COLO668 (cell line): Measurements from ENCODE around the gene CDC7.
"Not testable (repeated sequence)": the region's sequence is repeated elsewhere in the genome, so short reads cannot be mapped to it uniquely, and the experiment has no call there.

Experiments
- DNase-seq: peaks from one replicate; lab custom pipeline; 2025; ENCODE audit not compliant: unreplicated experiment; lab: John Stamatoyannopoulos, UW

CDC7 gene

DNA sequence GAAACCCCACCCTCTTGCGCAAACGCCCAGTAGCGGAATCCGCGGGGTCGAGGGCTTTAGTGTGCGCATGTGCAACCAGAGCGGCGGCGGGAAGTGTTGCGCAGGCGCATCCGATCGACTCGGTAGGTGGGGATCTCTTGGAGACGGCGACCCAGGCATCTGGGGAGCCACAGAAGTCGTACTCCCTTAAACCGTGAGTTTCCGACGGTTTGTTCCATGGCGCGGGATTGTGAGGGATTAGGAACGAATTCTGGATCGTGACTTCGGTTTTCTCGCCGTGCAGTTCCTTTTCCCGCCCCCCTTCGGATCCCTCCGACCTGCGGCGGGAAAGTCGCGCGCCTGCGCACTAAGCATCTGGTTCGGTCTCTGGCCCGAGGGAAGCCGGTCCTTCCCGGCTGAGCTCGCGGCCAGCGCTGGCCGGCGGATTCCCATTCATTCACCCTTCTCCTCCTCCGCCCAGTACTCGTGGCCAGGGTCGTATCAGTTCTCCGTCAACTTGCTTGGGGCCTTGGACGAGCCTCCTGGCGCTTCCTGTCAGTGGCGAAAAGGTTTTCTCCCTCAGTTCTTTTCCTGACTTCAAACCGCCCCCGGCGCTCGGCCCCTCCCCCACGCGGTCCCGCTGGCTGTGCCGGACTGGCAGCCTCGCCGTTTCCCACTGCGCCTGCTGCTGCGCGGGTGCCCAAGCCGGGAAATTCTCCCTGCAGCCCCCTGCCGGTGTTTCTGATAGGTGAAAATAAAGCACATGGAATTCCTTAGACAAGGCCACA is at the start of gene CDC7:
CDC7 (plus strand) TSS at position 96 of the 767 bp plus-strand sequence. CDS start 866 bp downstream, outside the sequence.
- DNase-seq, result peak; percentile 95

DNA sequence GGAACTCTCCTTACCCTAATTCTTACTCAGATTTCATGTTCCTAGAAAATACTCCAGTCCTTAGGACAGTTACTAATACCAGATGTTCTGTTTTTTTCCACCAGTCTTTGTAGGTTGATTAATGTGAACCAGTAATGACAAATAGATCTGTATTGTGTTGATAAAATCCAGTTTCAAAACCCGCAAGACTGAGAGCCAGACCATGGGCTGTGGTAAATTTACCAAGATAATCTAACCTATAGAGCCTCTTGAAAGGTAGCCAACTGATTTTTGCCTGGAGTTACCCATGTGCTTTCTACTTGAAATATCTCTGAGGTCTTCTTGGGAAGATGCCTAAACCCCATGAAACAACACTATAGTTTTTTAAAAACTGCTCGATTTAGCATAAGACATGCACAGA is 46.5 kb upstream of the CDC7 start:
- no peak for DNase-seq

DNA sequence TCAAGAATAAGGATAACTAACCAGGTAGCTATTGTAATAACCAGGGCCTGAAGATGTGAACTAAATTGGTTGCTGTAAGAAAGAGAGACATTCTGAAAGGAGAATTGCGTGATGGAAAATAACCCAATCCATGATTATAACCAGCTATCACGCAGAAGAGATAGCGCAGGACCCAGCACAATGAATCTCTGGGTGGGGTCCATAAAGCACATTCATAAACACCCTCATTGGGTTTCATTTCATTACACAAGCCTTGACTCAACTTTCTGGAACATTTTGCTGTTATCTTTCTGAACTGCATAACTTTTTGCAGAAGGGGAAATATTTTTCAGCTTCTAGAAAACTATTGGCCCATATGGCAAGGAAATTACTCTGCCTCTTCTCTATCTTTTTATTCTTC is 45.3 kb upstream of the CDC7 start:
- no peak for DNase-seq

DNA sequence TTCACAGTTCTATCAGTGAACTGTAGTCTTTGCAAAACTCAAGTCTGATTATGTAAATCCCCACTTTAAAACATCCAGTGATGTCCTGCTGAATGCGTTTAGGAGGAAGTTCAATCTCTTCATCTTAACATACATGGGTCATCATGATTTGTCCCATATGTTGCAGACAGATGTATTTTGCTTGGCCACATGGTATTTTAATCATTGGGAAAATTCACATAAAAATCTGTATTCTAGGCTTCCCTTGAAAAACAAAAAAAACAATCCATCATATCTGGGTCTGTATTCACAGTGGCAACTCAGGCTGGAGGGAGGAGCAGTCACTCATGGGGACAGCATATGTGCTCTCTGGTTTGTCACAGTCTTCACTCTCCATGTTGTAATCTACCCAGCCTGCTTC is 44.8 kb upstream of the CDC7 start:
- DNase-seq, result no peak

DNA sequence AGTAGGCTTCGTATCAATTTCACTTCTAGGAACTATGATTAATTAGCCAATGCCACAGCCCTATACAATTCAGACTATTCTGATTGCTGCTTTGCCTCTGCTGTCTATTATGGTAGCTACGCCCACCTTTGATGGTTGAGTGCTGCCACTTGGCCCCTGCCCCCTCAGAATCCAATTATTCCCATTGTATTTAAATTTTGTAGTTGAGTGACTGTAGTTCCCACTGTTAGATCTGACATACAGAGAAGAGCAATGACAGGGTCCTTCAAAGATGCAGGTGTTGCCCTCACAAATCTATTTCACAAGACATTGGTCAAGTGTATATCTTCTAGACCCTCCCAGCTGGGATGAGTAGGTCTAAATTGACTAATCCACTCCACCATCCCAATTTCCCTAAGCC is 35.3 kb upstream of the CDC7 start:
- DNase-seq, result not testable (repeated sequence)

DNA sequence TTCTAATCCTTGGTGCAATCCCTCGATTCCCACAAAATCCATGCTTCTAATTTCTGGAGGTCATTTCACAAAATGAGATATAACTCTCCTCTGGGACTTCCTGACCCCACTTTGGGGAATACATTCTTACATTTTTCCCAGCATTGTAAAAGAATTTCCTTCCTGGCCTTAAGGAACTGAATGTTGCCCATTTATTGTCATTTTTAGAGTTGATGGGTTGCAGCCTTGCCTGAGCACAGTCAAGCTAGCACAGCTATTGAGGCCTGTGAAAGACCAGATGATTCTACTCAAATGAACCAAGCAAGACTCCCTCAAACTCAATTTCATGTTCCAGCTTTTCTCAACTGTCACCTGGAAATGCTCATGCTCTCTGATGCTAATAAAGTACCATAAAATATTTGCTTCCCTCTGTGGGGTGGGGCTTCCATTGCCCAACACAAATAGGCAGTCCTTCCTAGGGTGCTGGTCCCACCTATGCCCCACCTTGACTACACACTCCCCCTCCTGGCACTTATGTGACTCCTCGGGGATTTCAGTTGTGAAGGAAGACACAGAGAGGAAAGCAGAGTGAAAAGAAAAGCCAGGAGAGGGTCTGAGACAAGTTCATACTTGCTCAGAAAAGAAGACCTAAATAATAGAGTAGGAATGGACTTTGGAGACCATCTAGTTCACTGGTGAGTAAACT is 24.0 kb upstream of the CDC7 start:
- DNase-seq, result no peak

DNA sequence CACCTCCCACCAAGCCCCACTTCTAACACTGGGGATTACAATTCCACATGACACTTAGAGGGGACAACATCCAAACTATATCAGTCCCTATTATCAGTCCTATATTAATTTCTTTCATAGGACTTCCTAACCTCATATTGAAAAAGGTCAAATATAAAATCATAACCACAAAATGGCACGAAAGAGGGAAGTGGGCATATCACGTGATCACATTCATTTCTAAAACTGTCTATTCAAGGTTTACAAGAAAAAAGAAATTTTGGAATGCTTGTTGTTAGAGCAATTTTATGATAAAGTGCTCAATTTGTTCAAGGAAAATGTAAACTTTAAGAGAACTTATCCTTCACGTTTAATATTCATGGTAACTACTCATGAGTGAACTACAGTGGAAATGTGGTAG is 13.2 kb upstream of the CDC7 start:
- DNase-seq, result no peak

DNA sequence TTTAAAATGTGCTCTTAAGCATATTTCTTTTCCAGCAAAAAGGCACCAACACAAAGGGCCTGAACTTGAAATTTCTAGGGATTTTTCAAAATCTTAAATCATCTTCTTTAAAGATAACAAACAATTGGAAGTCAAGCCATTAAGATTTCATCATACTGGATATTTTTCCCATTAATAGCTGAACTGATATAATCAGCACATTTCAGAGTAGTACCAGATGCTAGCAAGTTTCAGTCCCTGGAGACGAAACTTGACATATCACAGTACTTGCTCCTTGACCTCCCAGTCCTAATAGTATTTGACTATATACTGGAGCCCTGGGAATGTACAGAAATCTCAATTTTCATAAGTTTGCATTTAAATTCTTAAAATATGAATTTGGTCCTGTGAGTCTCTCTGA is 10.2 kb upstream of the CDC7 start:
- DNase-seq, result no peak

DNA sequence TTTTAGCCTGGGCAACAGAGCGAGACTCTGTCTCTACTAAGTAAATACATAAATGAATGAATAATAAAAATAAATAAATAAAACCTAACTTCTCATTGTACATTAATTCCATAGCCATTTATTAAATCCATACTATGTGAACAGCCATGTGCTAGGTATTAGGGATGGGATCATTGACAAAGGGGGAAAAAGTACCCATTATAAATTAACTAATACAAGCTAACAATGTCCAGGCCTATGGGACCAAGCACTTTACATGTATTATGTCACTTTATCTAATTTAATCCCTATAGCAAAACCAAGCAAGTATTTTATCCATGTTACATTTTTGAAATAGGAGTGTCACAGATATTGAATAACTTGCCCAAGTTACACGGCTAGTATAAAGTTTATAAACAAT is 2.6 kb upstream of the CDC7 start:
- no peak for DNase-seq

DNA sequence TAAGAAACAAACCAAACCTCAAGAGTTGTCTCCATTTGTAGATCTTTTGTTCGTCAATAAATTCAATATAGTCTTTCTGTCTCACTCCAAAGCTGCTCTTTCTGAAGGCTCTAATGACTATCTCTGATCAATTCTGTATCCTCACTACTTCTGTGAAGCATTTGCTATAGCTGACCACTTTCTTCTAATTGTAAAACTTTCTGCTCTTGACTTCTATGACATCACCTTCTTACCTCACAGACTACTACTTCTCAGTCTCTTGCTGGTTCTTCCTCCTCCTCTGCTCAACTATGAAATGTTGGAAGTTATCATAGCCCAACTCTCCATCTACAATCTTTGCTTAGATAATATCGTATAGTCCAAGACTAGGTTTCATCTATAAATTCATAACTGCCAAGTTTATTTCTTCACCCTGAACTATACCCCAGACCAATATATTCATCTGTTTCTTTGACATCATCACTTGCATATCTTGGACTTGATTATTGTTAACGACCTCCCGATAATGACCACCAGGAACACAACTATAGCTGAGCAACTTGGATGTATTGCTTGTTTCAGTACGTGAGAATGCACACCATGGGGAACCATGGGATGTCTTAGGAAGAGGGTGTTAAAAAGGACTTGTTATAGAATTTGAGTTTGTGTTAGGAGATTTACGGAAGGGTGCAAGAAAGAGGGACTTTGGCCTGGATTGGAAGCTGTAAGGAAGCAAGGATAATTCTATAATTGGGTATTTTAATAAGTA is 2.0 kb upstream of the CDC7 start:
- DNase-seq, result no peak

DNA sequence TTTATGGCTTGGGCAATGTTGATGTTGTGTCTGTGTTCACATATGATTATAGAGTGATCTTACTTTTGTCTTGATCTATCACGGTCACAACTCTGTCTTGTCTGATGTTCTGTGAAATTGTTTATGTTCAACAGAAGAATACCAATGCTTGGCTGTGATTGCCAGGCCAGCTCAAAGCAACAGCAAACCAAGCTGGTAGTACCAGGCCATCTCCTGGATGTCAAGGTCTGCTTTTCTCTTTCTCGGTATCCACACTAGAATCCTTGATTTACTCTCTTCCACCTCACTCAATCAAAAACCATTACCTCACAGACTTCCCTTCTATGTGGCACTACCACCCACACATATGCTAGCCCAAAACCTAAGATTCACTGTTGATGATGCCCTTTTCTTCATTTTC is 1.3 kb upstream of the CDC7 start:
- DNase-seq, result no peak

DNA sequence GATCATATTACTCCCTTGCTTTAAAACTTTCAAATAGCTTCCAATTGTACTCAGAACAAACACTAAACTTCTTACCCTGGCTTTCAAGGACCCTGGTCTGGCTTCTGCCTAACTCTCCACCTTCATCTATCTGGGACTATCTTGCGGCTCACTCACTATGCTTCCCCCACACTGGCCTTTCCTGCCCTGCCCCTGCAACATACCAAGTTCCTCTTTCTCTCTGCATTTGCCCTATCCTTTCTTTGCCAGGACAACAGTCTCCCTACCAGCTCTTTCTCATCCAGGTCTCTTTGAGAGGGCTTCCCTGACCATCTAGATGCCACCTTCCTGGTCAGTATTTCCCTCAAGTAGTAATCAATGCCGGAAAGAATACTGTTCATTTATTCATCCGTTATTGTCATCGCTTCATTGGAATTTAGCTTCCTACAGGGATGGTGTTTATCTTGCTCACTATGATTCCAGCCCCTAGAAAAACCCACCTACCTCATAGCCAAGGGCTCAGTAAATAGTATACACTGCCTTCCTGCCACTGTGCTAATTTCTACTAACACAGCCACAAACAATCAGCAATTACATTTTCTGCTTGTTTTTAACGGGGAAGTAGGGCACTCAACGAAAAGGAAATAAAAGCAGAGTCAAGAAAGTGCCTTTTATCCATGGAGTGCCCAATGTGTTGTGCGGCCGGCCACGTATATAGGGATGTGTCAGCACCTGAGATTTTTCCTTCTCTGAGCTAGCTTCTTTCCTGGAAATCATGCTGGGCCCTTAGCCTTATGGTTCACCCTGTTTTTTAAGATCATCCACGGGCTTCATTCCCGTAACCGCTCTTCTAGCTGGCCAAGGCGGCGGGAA is 521 bp upstream of the CDC7 start:
- DNase-seq, result no peak

DNA sequence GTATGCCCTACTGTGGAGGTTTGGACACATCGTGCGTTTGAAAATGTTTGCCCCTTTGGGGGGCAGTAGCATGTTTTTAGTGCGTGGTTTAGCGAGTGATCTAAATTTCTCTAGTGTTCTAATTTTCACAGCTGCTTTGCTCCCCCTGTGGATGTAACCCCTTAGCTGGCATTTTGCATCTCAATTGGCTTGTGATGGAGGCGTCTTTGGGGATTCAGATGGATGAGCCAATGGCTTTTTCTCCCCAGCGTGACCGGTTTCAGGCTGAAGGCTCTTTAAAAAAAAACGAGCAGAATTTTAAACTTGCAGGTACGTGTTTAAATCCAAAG is 836 bp downstream of the CDC7 start:
- peak; percentile 63 for DNase-seq

DNA sequence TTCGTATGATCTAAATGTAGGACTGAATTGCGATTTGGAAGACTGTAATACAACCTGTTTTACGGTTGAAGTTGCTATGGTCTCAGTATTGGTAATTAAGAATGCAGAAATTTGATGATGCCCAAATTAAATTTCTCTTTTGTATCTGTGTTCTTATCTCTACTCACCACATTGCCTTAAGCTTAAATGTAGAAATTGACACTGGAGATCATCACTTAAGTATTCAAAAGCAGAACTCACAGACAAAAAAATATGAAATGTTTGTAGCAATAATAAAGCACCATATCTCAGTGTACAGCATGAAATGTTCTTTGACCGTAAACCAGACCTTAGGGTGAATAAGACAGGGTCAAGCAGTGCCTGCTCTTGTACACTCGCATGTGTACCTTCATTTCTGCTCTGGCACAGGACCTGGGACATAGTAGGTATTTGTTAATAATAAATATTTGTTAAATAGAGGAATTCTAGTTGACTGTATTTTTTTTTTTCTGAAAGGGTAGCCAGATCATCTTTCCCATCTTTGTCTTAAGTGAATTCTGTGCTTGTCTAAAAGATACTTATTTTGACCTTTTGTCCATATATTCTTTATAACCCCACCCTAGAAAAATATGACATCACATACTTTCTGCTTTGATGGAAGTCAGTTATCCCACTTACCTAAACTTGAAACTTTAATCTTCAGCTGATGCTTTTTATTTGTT is 1.5 kb downstream of the CDC7 start:
- no peak for DNase-seq

DNA sequence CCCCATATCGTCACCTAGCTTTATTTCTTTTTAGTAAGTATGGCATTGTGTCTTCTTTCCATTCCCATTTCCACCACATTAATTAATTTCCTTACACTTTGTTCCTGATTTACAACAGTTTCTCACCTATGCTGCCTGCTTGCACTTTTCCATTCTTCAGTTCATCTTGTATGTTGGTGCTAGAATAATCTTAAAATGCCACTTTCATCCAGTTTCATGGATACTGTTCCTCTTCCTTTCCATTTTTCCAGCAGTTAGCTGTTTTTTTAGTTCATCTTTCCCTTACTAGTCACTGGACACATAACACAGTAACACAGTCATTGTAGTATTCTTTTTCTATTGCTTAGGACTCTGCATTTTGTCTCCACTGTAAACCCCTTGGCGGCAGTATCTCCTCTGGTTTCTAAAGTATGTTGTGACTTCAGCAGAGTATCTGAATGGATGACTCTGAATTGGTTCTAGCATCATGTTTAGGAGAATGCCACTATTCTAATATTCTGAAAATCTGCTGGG is 2.1 kb downstream of the CDC7 start:
- DNase-seq, result peak; percentile 10

DNA sequence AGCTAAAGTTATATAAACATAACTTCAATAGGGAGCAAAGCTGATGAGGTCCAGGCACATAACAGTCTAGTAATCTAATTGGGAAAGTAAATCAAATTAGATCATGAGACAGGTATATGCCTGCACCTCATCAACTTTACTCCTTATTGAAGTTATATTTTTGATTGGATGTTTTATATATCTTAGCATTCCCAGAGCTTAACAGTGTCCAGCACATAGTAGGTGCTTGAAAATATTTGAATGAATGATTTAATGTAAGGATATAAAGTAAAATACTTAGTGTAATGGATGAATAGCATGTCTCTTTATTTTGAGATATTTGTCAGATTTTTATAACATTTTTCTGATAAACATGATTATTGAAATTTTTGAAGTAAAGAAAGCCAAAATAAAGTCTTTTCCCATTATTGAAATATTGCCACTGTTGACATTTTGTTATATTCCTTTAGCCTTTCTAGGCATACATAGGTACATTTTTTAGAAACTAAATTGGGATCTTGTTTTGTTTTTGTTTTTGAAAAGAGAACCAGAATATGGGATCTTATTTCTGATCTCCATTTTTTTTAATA is 2.8 kb downstream of the CDC7 start:
- no peak for DNase-seq

DNA sequence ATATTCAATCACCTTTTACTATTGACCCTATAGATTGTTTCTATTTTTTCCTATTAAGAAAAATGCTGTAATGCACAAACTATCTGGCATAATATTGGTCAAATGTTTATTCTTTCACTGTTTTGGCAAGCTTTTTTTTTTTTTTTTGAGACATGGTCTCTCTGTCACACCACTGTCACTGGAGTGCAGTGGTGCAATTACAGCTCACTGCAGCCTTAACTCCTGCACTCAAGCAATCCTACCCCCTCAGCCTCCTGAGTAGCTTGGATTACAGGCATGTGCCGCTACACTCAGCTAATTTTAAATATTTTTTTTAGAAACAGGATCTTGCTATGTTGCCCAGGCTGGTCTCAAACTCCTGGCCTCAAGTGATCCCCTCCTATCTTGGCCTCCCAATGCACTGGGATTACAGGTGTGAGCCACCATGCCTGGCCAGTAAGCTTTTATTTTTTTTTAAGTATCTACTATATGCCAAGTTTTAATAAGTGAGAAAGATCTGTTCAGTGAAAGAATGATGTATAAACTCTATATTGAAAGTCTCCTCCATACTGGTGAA is 3.4 kb downstream of the CDC7 start:
- DNase-seq, result no peak

DNA sequence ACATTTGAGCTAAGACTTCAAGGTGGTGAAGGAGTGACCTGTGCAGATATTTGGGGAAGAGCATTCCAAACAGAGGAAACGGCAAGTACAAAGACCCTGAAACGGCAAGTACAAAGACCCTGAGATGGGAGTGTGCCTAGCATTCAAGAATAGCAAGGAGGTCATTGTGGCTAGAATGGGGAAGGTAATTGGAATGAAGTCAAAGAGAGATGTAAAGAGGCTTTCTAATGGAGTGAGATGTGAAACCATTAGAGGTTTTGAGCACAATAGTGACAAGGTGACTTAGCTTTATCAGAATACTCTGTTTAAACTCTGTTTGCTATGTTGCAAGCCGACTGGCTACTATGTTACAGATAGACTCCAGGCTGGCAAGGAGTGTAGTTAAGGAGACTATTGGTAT is 4.4 kb downstream of the CDC7 start:
- no peak for DNase-seq

DNA sequence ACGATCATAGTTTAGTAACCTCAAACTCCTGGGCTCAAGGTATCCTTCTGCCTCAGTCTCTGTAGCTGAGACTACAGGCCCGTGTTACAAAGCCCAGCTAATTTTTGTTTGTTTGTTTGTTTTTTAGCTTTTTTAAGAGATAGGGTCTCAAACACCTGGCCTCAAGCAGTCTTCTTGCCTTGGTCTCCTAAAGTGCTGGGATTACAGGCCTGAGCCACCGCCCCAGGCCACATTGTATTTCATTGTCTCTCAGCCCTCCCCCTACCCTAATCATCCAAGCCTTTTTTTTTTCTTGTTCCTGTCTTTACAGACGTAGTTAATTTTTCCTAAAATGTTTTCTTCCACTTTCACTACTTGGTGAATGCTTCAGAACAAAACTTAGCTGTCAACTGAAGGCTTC is 5.4 kb downstream of the CDC7 start:
- DNase-seq, result no peak

DNA sequence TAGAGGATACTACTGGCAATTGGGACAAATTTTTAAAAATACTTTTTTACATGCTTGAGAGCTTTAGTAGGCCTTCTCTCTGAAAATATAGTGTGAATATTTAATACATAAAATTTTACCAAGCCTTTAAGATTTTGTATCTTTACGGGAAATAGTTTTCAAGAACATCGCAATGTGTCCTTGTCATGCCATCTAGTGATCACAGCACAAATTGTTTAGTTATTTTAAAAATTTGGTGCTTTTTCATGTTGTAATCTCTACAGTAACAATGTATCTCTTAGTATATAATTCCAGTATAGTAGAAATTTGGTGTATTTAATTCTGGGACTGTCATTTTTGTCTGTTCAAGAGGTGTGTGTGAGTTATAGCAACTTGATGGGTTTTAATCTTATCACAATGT is 6.7 kb downstream of the CDC7 start:
- no peak for DNase-seq
